ENCODE data around the gene CCL7.

The CCL7 gene

DNA sequence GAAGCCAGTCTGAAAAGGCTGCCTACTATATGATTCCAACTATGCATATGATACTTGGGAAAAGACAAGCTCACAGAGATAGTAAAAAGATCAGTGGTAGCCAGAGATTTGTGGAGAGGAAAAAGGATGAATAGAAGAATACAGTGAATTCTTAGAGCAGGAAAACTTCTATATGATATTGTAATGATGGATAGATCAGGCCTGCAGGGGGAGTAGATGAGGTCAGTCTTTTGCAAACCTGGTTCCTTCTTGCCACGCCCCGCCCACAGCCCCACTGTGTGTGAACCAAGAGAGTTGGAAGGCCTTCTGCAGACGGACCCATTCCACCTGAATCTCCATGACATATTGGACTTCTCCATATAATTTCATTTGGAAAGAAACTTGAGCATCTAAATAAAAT, 48.5 kb downstream of the CCL7 start:
- in situ Hi-C loops (cut with HindIII; ENCODE audit: low pct_ligation_motif_present, low sequenced_read_pairs), result no loop called here
- Histone ChIP-seq H3K36me3 (replicated peaks) (no peaks in the 10 kb centered on the region), H3K4me3 (ENCODE audit: low read depth, low read length) (no peak overlapping the region), H3K27ac (no peak overlapping the region), H3K27me3 (replicated peaks) (no peaks in the 10 kb centered on the region)
- DNase-seq, result no peak
- TF ChIP-seq, protein P1, sequence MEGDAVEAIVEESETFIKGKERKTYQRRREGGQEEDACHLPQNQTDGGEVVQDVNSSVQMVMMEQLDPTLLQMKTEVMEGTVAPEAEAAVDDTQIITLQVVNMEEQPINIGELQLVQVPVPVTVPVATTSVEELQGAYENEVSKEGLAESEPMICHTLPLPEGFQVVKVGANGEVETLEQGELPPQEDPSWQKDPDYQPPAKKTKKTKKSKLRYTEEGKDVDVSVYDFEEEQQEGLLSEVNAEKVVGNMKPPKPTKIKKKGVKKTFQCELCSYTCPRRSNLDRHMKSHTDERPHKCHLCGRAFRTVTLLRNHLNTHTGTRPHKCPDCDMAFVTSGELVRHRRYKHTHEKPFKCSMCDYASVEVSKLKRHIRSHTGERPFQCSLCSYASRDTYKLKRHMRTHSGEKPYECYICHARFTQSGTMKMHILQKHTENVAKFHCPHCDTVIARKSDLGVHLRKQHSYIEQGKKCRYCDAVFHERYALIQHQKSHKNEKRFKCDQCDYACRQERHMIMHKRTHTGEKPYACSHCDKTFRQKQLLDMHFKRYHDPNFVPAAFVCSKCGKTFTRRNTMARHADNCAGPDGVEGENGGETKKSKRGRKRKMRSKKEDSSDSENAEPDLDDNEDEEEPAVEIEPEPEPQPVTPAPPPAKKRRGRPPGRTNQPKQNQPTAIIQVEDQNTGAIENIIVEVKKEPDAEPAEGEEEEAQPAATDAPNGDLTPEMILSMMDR (IDR thresholded peaks at IDR 0.05; ENCODE audit: low read depth, low read length, missing control alignments), result no peak

DNA sequence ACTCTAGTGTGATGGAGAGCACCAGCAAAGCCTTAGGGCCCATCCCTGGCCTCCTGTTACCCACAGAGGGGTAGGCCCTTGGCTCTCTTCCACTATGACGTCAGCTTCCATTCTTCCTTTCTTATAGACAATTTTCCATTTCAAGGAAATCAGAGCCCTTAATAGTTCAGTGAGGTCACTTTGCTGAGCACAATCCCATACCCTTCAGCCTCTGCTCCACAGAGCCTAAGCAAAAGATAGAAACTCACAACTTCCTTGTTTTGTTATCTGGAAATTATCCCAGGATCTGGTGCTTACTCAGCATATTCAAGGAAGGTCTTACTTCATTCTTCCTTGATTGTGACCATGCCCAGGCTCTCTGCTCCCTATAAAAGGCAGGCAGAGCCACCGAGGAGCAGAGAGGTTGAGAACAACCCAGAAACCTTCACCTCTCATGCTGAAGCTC, 49.0 kb downstream of the CCL7 start, which contains the start of gene CCL8:
Gene CCL8, plus strand, starts transcription at position 397 of the 445 bp plus-strand sequence. CDS start 67 bp downstream, outside the sequence.
- Histone ChIP-seq H3K4me3 (ENCODE audit: low read depth, low read length) (no peak within 1 kb of the TSS), H3K27ac (no peak within 1 kb of the TSS), H3K36me3 (replicated peaks) (no peaks in the 10 kb centered on the region), H3K27me3 (replicated peaks) (no peaks in the 10 kb centered on the region)
- DNase-seq, result no peak
- in situ Hi-C loops (cut with HindIII; ENCODE audit: low pct_ligation_motif_present, low sequenced_read_pairs), result no loop called here
- TF ChIP-seq, protein P1 (IDR thresholded peaks at IDR 0.05; ENCODE audit: low read depth, low read length, missing control alignments), result no peak
